A549 (cell line): ENCODE data around the gene MADD. TPM values are rescaled to one million over a fixed set of nuclear protein-coding genes. Genes with fewer than 3 reads are reported as not detected.

Source experiments
- ATAC-seq, 2 experiments: fragments of 200-7000 bp in 1 of 2; fragments of >200 bp in 1 of 2; cut with Nextera tagmentation in 1 of 2; cut with Tn5 transposase in 1 of 2; 3 replicates each; pipeline versions ENCODE4 v1.8.0 to v1.9.1; 2018 to 2020; ENCODE audit warnings: mild to moderate bottlenecking in 1 of 2, moderate library complexity in 1 of 2
- CTCF ChIA-PET: fragments of 300-600 bp; sonication (Branson Sonifier 250); formaldehyde crosslinking; extraction: SDS; loops from one replicate; lab custom pipeline; 2021; ENCODE audit warnings: antibody characterized with exemption, inconsistent platforms; lab: Yijun Ruan, JAX
- POLR2A ChIA-PET: fragments of 350-600 bp; formaldehyde crosslinking; extraction: SDS; loops from one replicate; lab custom pipeline; 2021; ENCODE audit warnings: antibody characterized with exemption, inconsistent platforms; lab: Yijun Ruan, JAX
- DNase-seq, 2 experiments: peaks; one replicate each; pipeline versions ENCODE4 v3.0.0 to v3.0.0-alpha.2; 2011 to 2016; ENCODE audit warnings: low read depth in 1 of 2, low spot score in 1 of 2
- FAIRE-seq: peaks from 2 replicates; lab custom pipeline; 2011; peaks lifted over from hg19 to GRCh38; lab: Jason Lieb, UNC
- H3K27ac ChIP-seq, 2 experiments: fragments of >200 bp; sonication (Bioruptor Twin); formaldehyde crosslinking; 3 replicates each; pipeline ENCODE4 v1.5.1; 2016 to 2017
- H3K4me1 ChIP-seq: fragments of >200 bp; sonication (Bioruptor Twin); formaldehyde crosslinking; 3 replicates; pipeline ENCODE4 v1.6.1; 2016
- H3K4me2 ChIP-seq: fragments of >200 bp; sonication (Bioruptor Twin); formaldehyde crosslinking; 3 replicates; pipeline ENCODE4 v1.6.1; 2016
- H3K4me3 ChIP-seq: fragments of >200 bp; sonication (Bioruptor Twin); formaldehyde crosslinking; 3 replicates; pipeline ENCODE4 v1.5.1; 2016
- H3K9me3 ChIP-seq: fragments of >200 bp; sonication (Bioruptor Twin); formaldehyde crosslinking; 3 replicates; pipeline ENCODE4 v1.6.1; 2016
- CBX2 ChIP-seq: fragments of 200-600 bp; sonication (generic); IDR thresholded peaks from 2 replicates; pipeline ENCODE4 v1.6.1; 2016; ENCODE audit warnings: low read depth, mild to moderate bottlenecking, borderline replicate concordance
- CHD2 ChIP-seq: fragments of 150-350 bp; IDR thresholded peaks from 2 replicates; pipeline ENCODE4 v1.6.1; 2014; ENCODE audit warnings: low read length; ENCODE audit not compliant: partially characterized antibody
- ELK1 ChIP-seq: fragments of 150-350 bp; IDR thresholded peaks from 2 replicates; pipeline ENCODE4 v1.6.1; 2014; ENCODE audit warnings: low read depth, mild to moderate bottlenecking, low read length
- FOSB ChIP-seq: fragments of 250-450 bp; sonication (Bioruptor Pico); IDR thresholded peaks from 2 replicates; pipeline ENCODE4 v1.5.0; 2020; ENCODE audit warnings: mild to moderate bottlenecking, moderate library complexity
- FOXS1 ChIP-seq: fragments of 250-450 bp; sonication (Bioruptor Pico); IDR thresholded peaks from 2 replicates; pipeline ENCODE4 v1.5.0; 2020; ENCODE audit warnings: mild to moderate bottlenecking, moderate library complexity
- HDAC2 ChIP-seq: fragments of 200-600 bp; sonication (generic); IDR thresholded peaks from 2 replicates; pipeline ENCODE4 v1.6.1; 2016
- HOXA7 ChIP-seq: fragments of 250-450 bp; sonication (Bioruptor Pico); IDR thresholded peaks from 2 replicates; pipeline ENCODE4 v1.5.0; 2020; ENCODE audit warnings: mild to moderate bottlenecking, moderate library complexity
- KDM1A ChIP-seq: fragments of 200-600 bp; sonication (generic); IDR thresholded peaks from 2 replicates; pipeline ENCODE4 v1.6.1; 2016; ENCODE audit warnings: low read depth, mild to moderate bottlenecking
- MAX ChIP-seq: IDR thresholded peaks from 2 replicates; pipeline ENCODE4 v1.6.1; 2012
- MYC ChIP-seq: IDR thresholded peaks from 2 replicates; pipeline ENCODE4 v1.6.1; 2012; ENCODE audit warnings: mild to moderate bottlenecking, inconsistent platforms, low read length, improper control_type of control experiment, borderline replicate concordance
- NPAS2 ChIP-seq: fragments of 250-450 bp; sonication (Bioruptor Pico); IDR thresholded peaks from 2 replicates; pipeline ENCODE4 v1.8.0; 2022; ENCODE audit warnings: mild to moderate bottlenecking, moderate library complexity, borderline replicate concordance
- PHF8 ChIP-seq: fragments of 200-600 bp; sonication (generic); IDR thresholded peaks from 2 replicates; pipeline ENCODE4 v1.6.1; 2016; ENCODE audit warnings: low read depth, mild to moderate bottlenecking, antibody characterized with exemption, moderate library complexity, borderline replicate concordance
- POLR2AphosphoS2 ChIP-seq: conservative IDR thresholded peaks from 2 replicates; pipeline ENCODE4 v1.6.1; 2012; ENCODE audit warnings: low read length, improper control_type of control experiment, inconsistent platforms
- RCOR1 ChIP-seq: fragments of 150-350 bp; IDR thresholded peaks from 2 replicates; pipeline ENCODE4 v1.6.1; 2014; ENCODE audit warnings: antibody characterized with exemption, low read length, low read depth
- RNF2 ChIP-seq: fragments of 200-600 bp; sonication (generic); IDR thresholded peaks from 2 replicates; pipeline ENCODE4 v1.6.1; 2016; ENCODE audit warnings: low read depth, mild to moderate bottlenecking, antibody characterized with exemption, moderate library complexity, borderline replicate concordance
- TP53 ChIP-seq: fragments of 250-450 bp; sonication (Bioruptor Pico); IDR thresholded peaks from 2 replicates; pipeline ENCODE4 v1.5.0; 2021; ENCODE audit warnings: mild to moderate bottlenecking, moderate library complexity
- ZC3H11A ChIP-seq: fragments of 450-650 bp; IDR thresholded peaks from 2 replicates; pipeline ENCODE4 v1.6.1; 2014; ENCODE audit warnings: antibody characterized with exemption, mild to moderate bottlenecking
- WGBS: methylation state at CpG from one replicate; pipeline ENCODE4 v1.1.6; 2017; ENCODE audit errors: missing lambda C conversion rate; 5-methylcytosine and 5-hydroxymethylcytosine counted together
- polyA plus RNA-seq, 4 experiments: library from polyadenylated mRNA; depleted of rRNA in 3 of 4; stranded (reverse); fragments of >200 nt; fragmentation: RNase III in 1 of 4; extraction: RNeasy Plus Mini Kit Qiagen cat#74134 plus additional on column Dnase treatment in 1 of 4; gene quantifications; 2 replicates in 3 of 4; 3 replicates in 1 of 4; pipeline ENCODE4 v1.2.3, GENCODE V29; 2011 to 2017
- TF ChIP-seq, protein P1 (sequence below): fragments of 450-650 bp; IDR thresholded peaks from 2 replicates; pipeline ENCODE4 v1.6.1; 2014; ENCODE audit warnings: antibody characterized with exemption
- TF ChIP-seq, protein P2 (sequence below): fragments of 200-600 bp; sonication (generic); IDR thresholded peaks from 2 replicates; pipeline ENCODE4 v1.6.1; 2016; ENCODE audit warnings: antibody characterized with exemption, mild to moderate bottlenecking, moderate library complexity

Gene MADD
- polyA plus RNA-seq, 2 of the 4 experiments (the other 2 are of a cell fraction) = 16.7 to 25.2 TPM

DNA sequence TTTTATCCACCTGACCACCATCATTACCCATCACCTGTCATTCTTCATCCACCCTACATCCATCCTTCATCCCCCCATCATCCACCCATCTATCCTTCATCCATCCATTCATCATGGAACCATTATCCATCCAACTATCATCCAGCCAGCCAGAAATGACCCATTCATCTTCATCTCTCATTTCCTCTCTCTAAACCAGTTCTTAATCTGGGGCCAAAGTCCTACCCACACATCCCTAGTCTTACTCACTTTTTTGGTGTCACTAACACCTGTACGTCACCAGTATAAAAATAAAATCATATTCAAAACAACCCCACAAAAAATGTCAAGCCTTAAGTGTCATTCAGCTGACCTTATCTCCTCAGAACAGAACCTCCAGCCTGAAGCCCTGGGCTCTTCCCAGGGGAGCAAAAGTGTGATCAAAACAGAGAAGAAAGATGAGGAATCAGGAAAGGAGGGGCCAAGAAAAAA lies 96.1 kb downstream of the MADD start:
- ChIA-PET POLR2A (interaction anchor here (0.6 kb wide), 1 partner anchor 98 kb away, joined by 13 read pairs; no protein-coding TSS in a partner anchor), CTCF (no interaction called here)
- TF ChIP-seq MYC = no peak
- TF ChIP-seq CBX2 = no peak
- TF ChIP-seq RNF2 = no peak
- TF ChIP-seq FOSB = no peak
- no peak for TF ChIP-seq ELK1
- TF ChIP-seq, protein P1, sequence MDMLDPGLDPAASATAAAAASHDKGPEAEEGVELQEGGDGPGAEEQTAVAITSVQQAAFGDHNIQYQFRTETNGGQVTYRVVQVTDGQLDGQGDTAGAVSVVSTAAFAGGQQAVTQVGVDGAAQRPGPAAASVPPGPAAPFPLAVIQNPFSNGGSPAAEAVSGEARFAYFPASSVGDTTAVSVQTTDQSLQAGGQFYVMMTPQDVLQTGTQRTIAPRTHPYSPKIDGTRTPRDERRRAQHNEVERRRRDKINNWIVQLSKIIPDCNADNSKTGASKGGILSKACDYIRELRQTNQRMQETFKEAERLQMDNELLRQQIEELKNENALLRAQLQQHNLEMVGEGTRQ = no peak
- no peak for TF ChIP-seq FOXS1 (CRISPR knock-in tag)
- TF ChIP-seq MAX = no peak
- no peak for TF ChIP-seq POLR2AphosphoS2
- TF ChIP-seq CHD2 = no peak
- TF ChIP-seq KDM1A = no peak
- TF ChIP-seq TP53 (CRISPR knock-in tag) = no peak
- TF ChIP-seq NPAS2 = no peak
- WGBS = 80% methylated on average over 1 of the region's 1 CpG
- ATAC-seq (no peak), DNase-seq (no peak), FAIRE-seq (no peak)
- Histone ChIP-seq H3K27ac (no peak overlapping the region), H3K9me3 (no peaks in the 10 kb centered on the region), H3K4me2 (no peak overlapping the region), H3K4me3 (no peak overlapping the region), H3K4me1 (no peaks in the 10 kb centered on the region)

- H3K4me2 ChIP-seq = no peak overlapping the region
- ChIA-PET POLR2A (no interaction called here), CTCF (interaction anchor here (0.7 to 6.0 kb wide), 6 partner anchors 9 to 466 kb away, joined by 3 to 96 read pairs (median 4); partner anchors contain the start of gene SLC39A13)
- no peak overlapping the region for H3K4me3 ChIP-seq
- FAIRE-seq (no peak), ATAC-seq (no peak), DNase-seq (no peak)
- no peak overlapping the region for H3K27ac ChIP-seq
- TF ChIP-seq CHD2 (no peak), HOXA7 (CRISPR knock-in tag) (no peak), RCOR1 (no peak), PHF8 (no peak), RNF2 (no peak), HDAC2 (no peak), MAX (no peak), POLR2AphosphoS2 (no peak), ZC3H11A (no peak), FOXS1 (CRISPR knock-in tag) (no peak), FOSB (no peak)
- TF ChIP-seq, protein P2, sequence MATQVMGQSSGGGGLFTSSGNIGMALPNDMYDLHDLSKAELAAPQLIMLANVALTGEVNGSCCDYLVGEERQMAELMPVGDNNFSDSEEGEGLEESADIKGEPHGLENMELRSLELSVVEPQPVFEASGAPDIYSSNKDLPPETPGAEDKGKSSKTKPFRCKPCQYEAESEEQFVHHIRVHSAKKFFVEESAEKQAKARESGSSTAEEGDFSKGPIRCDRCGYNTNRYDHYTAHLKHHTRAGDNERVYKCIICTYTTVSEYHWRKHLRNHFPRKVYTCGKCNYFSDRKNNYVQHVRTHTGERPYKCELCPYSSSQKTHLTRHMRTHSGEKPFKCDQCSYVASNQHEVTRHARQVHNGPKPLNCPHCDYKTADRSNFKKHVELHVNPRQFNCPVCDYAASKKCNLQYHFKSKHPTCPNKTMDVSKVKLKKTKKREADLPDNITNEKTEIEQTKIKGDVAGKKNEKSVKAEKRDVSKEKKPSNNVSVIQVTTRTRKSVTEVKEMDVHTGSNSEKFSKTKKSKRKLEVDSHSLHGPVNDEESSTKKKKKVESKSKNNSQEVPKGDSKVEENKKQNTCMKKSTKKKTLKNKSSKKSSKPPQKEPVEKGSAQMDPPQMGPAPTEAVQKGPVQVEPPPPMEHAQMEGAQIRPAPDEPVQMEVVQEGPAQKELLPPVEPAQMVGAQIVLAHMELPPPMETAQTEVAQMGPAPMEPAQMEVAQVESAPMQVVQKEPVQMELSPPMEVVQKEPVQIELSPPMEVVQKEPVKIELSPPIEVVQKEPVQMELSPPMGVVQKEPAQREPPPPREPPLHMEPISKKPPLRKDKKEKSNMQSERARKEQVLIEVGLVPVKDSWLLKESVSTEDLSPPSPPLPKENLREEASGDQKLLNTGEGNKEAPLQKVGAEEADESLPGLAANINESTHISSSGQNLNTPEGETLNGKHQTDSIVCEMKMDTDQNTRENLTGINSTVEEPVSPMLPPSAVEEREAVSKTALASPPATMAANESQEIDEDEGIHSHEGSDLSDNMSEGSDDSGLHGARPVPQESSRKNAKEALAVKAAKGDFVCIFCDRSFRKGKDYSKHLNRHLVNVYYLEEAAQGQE = no peak
- peaks cover 8% of the 10 kb centered on the region for H3K4me1 ChIP-seq
- WGBS = 31% methylated on average over 3 of the region's 3 CpGs
- H3K9me3 ChIP-seq = no peaks in the 10 kb centered on the region
These were observed 99.7 kb downstream of the MADD start for GRCh38 chr11:47369676-47370075.
